ENCODE results near the gene CHRNA1. TPM values are rescaled to one million over a fixed set of nuclear protein-coding genes. Genes with fewer than 3 reads are reported as not detected.

The CHRNA1 gene
- total and polyA plus RNA-seq, 2 experiments from 2014 or later: not detected

- no peak for TF ChIP-seq NANOG (IDR thresholded peaks at IDR 0.05; ENCODE audit: borderline replicate concordance)
- TF ChIP-seq EZH2phosphoT487 (IDR thresholded peaks at IDR 0.05; ENCODE audit: unreplicated experiment): no peak
- TF ChIP-seq ZNF462 (CRISPR knock-in tag; IDR thresholded peaks at IDR 0.05): no peak
- TF ChIP-seq ZNF331 (CRISPR knock-in tag; IDR thresholded peaks at IDR 0.05; ENCODE audit: low read depth): no peak
- TF ChIP-seq JUNB (IDR thresholded peaks at IDR 0.05; ENCODE audit: unreplicated experiment): no peak
- no peak for TF ChIP-seq EZH2 (IDR thresholded peaks at IDR 0.05; ENCODE audit: low read depth, unreplicated experiment)
- no peak for TF ChIP-seq POLR2AphosphoS5 (IDR thresholded peaks at IDR 0.05; ENCODE audit: low read depth)
These were observed 60.2 kb downstream of the CHRNA1 start (continued) for GRCh38 chr2:174704061-174704460.

- no peak overlapping the region for H3K4me3 ChIP-seq
- no peak overlapping the region for H2AFZ ChIP-seq
- H3K27me3 ChIP-seq (ENCODE audit: insufficient read depth): no peaks in the 10 kb centered on the region
- peaks cover 2% of the 10 kb centered on the region for H3K27me3 Mint-ChIP-seq (ENCODE audit: insufficient read depth, low read depth, poor library complexity)
- no peak overlapping the region for H3K27ac Mint-ChIP-seq
- H3K9me3 Mint-ChIP-seq: no peaks in the 10 kb centered on the region
- H3K79me2 ChIP-seq (replicated peaks; ENCODE audit: insufficient read depth): no peaks in the 10 kb centered on the region
- ATAC-seq (no peak), DNase-seq (ENCODE audit: low spot score) (no peak)
- peaks cover 8% of the 10 kb centered on the region for H3K4me1 Mint-ChIP-seq
- no peak overlapping the region for H3K4me2 ChIP-seq
- H4K20me1 ChIP-seq (replicated peaks; ENCODE audit: insufficient read depth): no peaks in the 10 kb centered on the region
- no peaks in the 10 kb centered on the region for H3K36me3 Mint-ChIP-seq (ENCODE audit: low read depth)
- peaks cover 2% of the 10 kb centered on the region; the same call in 1 of the 2 replicates for H3K4me1 ChIP-seq (ENCODE audit: insufficient read depth)
- no peak overlapping the region for H3K4me3 Mint-ChIP-seq
- no peaks in the 10 kb centered on the region for H3K9me2 ChIP-seq (ENCODE audit: insufficient read depth)
- H3F3A ChIP-seq (replicated peaks; ENCODE audit: low read depth): no peaks in the 10 kb centered on the region
- H3K36me3 ChIP-seq (ENCODE audit: insufficient read depth): no peaks in the 10 kb centered on the region
- no peak overlapping the region for H3K27ac ChIP-seq (ENCODE audit: low read depth)
- TF ChIP-seq NANOG (IDR thresholded peaks at IDR 0.05; ENCODE audit: borderline replicate concordance) (no peak), ETS1 (IDR thresholded peaks at IDR 0.05) (no peak), EZH2 (IDR thresholded peaks at IDR 0.05; ENCODE audit: low read depth, unreplicated experiment) (no peak), JUNB (IDR thresholded peaks at IDR 0.05; ENCODE audit: unreplicated experiment) (no peak), POLR2AphosphoS5 (IDR thresholded peaks at IDR 0.05; ENCODE audit: low read depth) (no peak), ZNF331 (CRISPR knock-in tag; IDR thresholded peaks at IDR 0.05; ENCODE audit: low read depth) (no peak), CREB1 (CRISPR knock-in tag; IDR thresholded peaks at IDR 0.05; ENCODE audit: low read depth) (no peak), REST (IDR thresholded peaks at IDR 0.05; ENCODE audit: unreplicated experiment) (no peak), EZH2phosphoT487 (IDR thresholded peaks at IDR 0.05; ENCODE audit: unreplicated experiment) (no peak), STAT1 (IDR thresholded peaks at IDR 0.05; ENCODE audit: unreplicated experiment) (no peak)
These were observed 60.8 kb downstream of the CHRNA1 start for GRCh38 chr2:174703430-174703829.

Data from GM23338 (cell line).